HG02642 (cell line): ENCODE data around the gene GPAT3.
"Not testable (repeated sequence)": the region's sequence is repeated elsewhere in the genome, so short reads cannot be mapped to it uniquely, and the experiment has no call there.

Source experiments
- ATAC-seq: cut with Tn5 transposase; IDR thresholded peaks from one replicate; pipeline ENCODE4 v1.9.1; 2021; ENCODE audit warnings: mild to moderate bottlenecking; ENCODE audit not compliant: unreplicated experiment, poor library complexity

The GPAT3 gene

DNA sequence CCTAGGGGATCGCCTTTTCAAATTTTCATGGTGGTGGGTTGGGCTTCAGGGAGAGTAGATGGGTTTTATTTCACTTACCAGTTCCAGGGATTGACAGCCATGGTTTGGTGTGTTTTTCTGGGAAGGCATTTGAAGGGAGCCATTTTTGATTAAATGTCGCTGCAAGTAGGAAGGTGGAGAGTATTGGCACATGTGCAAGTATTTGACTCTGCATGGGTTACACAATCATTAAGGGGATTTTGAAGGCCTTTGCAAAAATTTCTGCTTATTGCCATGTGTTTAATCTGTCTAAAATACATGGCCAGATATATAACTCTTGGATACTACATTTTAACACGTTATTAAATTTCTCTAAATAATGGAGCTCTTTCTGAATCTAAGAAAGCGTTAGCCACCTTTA, 55.1 kb downstream of the GPAT3 start:
- ATAC-seq = no peak

DNA sequence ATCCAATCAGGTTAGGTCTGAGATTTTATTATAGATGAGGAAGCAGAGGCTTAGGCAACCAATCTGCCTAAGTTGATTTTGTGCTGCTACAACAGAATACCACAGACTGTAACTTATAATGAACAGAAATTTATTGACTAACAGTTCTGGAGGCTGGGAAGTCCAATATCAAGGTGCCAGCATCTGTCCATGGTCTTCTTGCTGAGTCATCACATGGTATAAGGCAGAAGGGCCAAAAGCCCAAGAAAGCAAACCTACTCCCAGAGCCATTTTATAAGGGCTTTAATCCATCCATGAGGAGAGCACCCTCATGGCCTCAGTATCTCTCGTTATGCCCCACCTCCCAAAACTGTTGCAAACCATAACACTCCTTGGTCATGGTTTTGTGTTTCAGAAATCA, 55.8 kb downstream of the GPAT3 start:
- no peak for ATAC-seq

DNA sequence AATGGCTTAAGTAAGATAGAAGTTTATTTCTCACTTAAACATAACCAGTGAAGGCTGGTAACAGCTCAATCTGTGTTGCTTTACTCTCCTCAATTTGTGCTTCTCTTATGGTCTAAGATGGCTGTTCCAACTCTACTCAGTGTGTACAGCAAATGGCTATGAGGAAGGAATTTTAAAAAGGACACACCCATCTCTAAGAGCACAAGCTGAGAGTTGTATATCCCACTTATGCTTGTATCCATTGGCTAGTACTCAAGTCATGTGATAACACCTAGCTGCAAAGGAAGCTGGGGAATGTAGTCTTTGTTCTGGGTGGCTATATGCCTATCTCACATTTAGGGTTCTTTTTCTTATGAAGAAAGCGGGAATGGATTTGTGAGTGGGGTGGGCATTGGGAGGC, 63.3 kb downstream of the GPAT3 start:
- peak; percentile 71 for ATAC-seq

DNA sequence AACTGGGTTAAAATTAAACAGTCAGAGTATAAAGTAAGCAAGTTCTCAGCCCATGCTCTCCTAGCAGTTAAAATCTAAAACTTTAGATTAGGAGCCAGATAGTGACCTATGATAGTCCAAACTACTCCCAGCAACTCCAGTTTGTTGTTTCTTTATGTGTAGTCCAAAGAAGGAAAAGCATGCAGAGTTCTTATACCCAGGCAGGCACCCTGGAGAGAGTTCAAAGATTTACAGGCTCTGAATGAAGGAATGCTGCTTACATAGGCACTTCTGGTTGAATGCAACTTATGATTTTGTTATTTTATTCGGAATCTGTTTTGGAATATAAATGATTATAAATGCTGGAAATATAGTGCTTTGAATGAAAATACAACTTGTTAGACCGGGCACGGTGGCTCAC, 67.2 kb downstream of the GPAT3 start:
- ATAC-seq = no peak

DNA sequence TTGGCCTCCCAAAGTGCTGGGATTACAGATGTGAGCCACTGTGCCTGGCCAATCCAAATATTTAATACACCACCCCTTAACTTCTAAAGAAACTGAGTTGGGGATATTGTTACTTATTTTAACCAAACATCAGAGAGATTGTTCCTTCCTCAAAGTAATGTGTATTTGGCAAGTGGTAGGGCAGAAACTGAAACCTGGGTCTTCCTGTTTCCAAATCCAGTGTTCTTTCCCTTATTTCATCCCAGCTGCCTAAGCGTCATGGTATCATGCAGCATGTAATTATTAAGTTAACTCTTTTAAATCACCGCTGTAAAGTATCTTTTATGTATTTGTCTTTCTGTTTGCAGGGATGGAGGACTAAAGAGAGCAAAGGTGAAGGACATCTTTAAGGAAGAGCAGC, 68.4 kb downstream of the GPAT3 start:
- ATAC-seq = no peak

DNA sequence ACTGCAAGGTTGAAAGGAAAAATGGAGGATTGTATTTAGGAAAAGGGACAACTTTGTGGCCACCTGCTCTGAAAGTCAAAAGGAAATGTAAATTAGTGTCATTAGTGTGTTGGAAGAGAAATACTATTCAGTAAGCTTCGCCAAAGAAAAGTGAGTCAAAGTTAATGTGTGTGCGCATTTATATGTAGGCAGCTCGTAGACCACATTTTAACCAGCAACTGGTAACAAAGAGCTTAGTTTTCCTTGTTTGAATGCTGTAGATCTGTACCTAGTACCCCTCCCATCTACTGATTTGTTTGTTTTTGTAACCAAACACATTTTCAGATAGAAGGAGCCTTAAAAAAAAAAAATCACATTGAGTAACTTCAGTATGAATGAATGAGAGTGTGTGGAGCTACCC, 69.3 kb downstream of the GPAT3 start:
- no peak for ATAC-seq

DNA sequence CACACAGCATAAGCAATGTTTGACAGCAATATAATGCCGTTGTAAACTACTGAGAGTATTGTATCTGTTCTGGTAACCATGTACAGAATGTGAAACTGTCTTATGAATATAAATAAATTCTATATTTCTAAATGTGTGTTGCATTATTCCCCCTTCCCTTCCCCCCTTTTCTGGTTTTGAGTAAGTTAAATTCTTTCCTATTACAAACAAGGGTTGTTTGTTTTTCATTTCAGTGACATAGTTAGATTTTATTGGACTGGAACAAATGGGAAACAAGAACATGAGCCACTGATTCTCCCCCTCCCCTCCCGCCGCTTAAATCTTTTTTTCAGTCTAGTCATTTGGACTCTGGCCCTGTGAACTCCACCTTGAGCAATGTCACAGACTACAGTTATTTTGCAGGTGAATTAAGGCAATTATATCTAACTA, 69.8 kb downstream of the GPAT3 start:
- ATAC-seq = no peak

DNA sequence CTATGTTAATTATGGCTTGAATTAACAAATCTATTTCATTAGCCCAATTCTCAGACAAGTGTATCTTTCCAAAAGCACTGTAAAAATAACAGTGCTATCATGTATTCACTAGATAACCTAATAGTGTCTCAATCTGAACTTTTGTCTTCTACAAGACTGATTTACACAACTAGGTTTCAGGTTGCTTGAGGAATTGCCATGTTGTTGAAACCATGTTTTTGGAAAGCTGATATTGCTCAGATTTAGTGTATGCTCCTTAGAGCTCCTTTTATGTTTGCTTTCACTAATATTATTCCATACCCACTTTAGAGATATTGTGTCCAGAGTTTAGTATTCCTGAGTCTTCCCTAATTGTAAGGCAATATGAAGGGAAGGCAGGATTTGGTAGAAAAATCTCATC, 70.6 kb downstream of the GPAT3 start:
- no peak for ATAC-seq

DNA sequence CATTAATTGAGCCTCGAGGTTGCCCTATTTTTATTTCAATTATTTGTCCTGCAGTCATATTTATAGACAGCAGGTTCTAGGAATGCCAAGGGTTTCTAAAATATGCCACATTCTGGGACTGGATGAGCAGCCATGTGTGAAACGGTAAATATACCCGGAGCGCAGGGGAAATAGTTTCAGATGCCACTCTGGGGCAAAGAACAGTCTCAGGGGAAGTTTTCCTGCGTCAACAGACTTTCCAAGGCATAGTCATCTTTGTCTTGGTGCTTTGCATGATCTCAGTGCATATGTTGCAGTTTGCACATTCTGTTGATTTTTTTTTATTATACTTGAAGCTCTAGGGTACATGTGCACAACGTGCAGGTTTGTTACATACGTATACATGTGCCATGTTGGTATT, 71.0 kb downstream of the GPAT3 start:
- ATAC-seq = no peak

DNA sequence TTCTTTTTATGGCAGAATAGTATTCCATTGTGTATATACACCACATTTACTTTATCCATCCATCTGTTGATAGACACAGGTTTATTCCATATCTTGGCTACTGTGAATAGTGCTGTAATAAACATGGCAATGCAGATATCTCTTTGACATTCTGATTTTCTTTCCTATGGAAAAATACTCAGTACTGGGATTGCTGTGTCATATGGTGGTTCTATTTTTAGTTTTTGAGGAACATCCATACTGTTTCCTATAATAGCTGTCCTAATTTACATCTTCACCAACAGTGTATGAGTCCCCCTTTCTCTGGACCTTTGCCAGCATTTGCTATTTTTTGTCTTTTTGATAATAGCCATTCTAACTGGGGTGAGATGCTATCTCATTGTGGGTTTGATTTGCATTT, 73.5 kb downstream of the GPAT3 start:
- ATAC-seq = no peak

DNA sequence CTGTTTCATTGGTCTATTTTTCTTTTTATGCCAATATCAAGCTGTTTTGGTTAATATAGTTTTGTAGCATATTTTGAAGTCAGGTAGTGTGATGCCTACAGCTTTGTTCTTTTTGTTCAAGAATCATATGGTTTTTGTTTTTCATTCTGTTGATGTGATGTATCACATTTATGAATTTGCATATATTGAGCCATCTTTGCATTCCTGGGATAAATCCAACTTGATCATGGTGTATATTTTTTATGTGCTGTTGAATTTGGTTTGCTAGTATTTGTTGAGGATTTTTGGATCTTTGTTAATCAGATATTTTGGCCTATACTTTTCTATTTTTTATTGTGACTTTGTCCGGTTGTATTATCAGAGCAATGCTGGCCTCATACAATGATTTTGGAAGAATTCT, 74.8 kb downstream of the GPAT3 start:
- ATAC-seq = no peak

DNA sequence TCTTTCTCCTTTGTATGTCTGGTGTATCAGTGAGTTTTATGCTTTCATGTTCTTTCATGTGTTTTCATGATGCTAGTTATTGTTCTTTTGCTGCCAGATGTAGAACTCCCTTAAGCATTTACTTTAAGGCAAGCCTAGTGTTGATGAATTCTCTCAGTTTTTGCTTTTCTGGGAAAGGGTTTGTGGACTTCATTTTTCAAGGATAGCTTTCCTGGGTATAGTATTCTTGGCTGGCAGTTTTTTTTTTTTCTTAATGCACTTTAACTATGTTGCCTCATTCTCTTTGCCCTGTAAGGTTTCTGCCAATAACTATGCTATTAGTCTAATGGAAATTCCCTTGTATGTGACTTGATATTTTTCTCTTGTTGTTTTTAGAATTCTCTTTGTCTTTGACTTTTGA, 77.1 kb downstream of the GPAT3 start:
- ATAC-seq = no peak

DNA sequence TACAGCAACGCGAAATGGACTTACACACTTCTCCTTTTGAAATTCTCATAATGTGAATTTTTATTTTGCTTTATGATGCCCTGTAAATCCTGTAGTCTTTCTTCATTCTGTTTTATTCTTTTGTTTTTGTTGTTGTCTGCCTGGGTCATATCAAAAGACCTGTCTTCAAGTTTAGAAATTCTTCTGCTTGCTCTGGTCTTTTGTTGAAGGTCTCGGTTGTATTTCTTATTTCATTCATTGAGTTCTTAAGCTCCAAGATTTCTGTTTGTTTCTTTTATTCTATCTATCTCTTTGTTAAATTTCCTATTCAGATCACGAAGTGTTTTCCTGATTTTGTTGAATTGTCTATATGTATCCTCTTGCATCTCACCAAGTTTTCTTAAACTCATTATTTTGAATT, 78.1 kb downstream of the GPAT3 start:
- ATAC-seq = no peak

DNA sequence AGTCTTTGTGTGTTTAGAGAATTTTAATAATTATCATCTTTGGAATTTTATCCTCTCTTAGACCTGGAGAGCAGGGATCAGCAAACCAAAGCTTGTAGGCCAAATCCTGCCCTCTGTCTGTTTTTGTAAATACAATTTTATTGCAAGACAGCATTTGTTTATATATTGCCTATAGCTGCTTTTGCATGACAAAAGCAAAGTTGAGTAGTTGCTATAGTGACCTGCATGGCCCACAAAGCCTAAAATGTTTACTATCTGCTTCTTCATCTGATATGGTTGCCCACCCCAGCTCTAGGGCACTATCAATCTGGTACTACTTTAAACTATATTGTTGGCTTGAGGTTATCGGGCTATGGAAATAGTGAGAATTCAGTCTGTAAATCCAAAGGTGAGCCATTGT, 80.3 kb downstream of the GPAT3 start:
- ATAC-seq = no peak

DNA sequence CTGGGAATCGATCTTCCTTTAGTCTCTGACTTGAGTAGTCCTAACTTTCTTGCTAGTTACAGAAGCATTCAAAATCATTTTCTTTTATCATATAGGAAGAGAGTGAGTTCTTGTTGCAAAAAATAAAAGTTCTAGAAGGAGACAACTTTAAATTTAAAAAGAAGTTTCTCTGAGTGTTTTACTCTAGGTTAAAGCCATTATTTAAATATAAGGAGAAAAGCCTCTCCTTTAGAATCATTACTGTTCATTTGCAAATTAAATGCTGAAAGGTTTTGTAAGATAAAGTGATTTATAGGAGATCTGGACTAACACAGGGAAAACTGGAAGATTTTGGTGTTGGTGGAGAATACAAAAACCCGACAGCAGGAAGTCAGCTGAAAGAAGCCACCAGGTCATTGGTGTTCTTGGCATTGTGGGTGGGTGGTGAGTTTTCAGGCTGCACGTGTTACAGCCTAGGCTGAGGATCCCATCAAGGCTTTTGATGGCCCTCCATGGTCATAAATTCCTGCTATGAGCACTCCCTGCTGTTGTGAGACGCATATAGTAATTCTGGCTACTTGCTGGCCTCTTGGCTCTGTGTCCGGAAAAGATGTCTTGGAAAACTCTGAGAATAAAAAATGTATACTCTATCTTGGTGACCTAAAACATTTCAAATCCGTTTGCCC, 81.6 kb downstream of the GPAT3 start:
- ATAC-seq = no peak

DNA sequence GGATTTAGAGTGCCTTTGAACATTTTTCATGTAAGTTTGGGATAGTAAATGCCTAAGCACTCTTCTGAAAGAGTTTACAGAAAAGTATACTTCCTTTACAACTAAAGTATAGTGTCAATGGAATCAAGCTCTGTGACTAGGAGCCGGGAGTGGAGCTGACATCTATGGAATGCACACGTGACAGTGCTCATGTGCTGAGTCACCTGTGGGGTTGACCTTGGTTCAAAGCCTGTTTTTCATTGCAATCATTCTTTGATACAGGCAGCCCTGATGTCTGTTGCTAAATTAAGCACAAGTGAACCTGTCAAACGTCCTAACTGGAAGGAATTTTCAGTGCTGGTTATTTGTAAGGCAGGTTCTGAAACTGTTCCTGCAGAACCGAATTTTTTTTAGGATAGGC, 82.5 kb downstream of the GPAT3 start:
- ATAC-seq = no peak

DNA sequence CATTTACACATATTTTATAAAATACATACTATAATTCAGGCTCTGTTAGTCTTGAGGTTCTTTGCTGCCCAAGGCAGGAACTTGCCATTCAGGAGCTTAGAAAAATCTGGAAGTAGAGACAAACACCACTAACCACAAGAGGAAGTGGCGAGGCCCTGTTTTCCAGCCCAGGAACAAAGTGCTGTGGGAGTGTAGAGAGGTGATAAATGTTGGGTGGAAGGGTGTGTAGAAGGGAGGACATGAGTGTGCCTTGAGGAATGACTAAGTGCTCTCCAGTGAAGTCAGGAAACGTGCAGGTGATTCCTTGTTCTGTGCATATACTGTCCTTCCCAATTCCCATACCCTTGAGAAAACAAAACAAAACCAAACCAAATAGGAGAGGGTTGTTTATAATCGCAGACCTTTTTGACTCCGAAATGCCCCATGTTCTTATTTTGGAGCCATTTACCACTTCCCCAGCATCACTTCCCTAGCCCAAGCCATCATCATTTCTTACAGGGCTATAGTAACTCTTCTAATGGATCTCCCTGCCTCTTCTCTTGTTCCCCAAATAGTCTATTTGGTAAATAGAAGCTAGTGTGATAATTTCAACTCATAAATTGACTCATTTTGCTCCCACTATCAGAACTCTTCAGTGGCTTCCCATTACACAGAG, 83.2 kb downstream of the GPAT3 start:
- ATAC-seq = no peak

DNA sequence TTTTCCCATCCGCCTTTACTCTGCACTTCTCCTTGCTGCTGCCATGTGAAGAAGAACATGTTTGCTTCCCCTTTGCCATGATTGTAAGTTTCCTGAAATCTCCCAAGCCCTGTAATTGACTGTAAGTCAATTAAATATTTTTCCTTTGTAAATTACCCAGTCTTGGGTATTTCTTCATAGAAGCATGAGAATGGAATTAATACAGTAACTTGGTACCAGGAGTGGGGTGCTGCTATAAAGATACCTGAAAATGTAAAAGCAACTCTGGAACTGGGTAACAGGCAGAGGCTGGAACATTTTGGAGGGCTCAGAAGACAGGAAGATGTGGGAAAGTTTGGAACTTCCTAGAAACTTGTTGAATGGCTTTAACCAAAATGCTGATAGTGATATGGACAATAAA, 86.2 kb downstream of the GPAT3 start:
- not testable (repeated sequence) for ATAC-seq

DNA sequence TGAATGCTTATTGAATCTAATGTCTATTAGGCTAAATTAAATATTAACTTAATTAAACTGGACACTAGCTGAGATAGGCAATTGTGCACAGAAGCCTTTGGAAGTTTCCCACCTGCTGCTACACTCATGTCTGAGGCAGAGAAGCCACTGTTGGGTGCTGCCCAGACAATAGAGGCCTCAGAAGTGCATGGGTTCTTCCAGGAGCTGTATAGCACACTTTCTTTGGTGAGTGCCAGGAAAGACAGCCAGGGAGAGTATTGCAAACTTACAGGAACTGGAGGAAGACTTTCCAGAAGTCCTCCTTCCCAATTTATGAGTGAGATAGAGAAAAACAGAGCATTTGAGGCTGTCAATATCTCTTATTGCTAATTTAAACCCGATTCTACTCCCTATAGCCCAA, 89.9 kb downstream of the GPAT3 start:
- no peak for ATAC-seq

DNA sequence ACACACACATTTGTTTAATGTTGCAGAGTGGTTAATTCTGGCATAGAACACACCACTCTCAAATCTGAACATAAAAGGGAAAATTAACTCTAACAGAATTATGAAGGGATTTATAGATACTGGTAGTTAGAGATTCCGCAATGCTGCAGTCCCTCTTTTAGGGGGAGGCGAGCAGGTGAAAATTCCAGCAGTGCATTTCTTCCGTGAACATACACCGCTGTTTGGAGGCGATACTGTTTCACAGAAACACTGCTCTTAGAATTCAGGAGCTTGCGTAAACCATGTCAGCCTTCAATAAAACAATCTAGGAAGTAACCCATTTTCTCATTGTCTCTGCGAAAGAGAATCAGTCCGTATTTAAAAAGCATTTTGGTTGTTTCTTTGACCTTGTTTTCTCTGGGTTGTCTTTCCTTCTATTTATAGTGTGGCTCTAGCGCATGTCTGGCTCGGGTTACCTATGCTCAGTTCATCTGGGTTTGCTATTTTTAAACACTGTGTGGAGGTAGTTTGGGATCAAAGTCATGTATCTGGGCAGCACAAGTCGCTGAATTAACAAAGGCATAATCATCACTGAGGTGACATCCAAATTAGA, 90.4 kb downstream of the GPAT3 start:
- ATAC-seq = no peak

DNA sequence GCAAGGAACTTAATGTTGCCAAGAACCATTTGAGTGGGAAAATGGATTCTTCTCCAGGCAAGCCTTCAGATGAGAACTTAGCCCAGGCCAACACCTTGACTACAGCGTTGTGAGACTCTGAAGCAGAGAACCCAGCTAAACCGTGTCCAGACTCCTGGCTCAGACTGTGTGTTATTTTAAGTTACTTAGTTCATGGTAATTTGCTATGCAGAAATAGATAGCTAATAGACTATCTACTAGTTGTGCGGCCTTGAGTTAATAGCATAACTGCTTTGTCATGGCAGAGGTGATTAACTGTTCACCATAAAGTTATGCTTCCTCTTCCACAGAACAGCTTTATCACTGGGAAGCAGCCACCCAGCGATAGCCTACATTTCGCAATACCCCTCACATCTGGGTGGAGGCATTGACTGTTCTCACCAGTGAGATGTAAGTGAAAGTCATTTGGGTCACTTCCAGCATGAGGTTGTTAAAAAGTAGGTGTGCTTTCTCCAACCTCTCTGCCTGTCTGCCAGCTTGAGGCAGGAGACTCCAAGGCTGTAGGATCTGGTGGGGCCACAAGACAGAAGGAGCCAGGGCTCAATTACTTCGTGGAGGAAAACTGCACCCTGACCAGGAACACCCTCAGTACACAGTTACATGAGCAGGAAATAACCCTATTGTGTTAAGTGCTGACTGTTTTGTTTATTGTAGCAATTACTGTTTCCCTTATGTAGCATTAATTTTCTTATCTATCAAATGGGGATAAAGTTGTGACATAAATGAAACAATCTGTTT, 94.2 kb downstream of the GPAT3 start:
- no peak for ATAC-seq
